NCI-H2029 treated with DMSO at 0.1 percent for 48 hours (cell line): Measurements from ENCODE around the gene ZNF627.
A peak's percentile ranks its signal among the peaks of the same experiment; 100 is the strongest.
"Not testable (repeated sequence)": the region's sequence is repeated elsewhere in the genome, so short reads cannot be mapped to it uniquely, and the experiment has no call there.

ENCODE experiments used
- DNase-seq: peaks from one replicate; lab custom pipeline; 2025; lab: John Stamatoyannopoulos, UW

The ZNF627 gene

DNA sequence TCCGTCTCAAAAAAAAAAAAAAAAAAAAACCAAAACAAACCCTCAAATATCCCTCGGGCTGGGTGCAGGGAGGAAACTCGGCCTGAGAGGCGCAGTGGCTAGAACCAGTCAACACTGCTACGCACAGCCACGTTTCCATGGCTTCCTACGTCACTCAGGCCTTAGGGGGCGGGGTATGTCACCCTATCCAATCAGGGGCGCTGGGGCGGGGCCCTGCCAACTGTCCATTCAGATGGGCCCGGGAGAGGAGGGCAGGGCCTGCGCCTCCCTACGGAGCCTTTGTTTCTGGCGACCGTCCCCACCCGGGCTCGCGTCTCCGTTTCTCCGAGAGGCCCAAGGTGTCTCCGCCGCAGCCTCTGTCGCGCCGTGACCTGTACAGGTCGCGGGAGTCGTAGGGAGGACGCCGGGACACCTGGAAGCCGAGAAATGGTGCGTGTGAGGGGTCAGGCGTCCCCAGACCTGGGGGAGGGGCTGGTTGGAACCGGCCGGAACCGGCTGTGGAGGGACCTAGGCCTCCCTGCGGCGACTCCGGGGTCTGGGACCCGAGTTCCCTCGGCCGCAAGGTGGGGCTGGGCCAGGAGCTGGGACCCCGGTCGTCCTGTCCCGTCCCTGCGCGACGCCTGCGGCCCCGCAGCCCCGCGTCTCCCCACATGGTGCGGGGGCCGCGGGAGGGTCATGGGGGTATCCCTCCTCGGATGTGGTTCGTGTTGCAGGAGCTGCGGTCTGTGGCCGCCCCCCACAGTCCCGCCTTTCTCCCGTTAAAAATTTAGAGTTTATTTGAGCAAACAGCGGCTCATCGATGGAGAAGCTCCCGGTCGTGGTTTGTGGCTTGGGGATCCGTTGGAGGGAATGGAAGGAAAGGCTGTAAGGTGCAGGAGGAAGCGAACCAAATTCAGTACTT is at the start of gene ZNF627:
ZNF627 (plus strand) TSS at position 282 of the 901 bp plus-strand sequence; CDS start at position 427, 145 bp downstream.
- DNase-seq: peak; percentile 93

DNA sequence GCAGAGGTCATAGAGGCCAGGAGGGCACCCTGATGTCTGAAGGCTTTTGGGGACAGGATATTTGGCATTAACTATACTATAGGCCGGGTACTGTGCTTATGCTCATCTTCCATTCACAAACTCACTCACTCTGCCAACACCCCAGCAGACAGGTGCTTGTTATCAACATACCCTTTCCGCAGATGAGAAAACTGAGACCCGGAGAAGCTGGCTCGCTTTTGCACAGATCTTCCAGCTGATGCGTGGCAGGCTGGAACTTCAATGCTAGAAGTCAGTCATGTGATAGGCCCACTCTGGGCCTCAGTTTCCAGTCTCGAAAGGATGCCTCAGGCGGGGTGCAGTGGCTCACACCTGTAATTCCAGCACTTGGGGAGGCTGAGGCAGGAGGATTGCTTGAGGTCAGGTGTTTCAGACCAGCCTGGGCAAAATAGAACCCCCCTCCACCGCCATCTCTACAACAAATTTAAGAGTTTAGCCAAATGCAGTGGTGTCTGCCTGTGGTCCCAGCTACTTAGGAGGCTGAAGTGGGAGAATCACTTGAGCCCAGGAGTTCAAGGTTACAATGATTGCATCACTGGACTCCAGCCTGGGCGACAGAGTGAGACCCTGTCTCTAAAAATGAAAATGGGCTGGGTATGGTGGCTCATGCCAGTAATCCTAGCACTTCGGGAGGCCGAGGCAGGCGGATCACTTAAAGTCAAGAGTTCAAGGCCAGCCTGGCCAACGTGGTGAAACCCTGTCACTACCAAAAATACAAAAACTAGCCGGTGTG is 49.2 kb upstream of the ZNF627 start:
- no peak for DNase-seq

DNA sequence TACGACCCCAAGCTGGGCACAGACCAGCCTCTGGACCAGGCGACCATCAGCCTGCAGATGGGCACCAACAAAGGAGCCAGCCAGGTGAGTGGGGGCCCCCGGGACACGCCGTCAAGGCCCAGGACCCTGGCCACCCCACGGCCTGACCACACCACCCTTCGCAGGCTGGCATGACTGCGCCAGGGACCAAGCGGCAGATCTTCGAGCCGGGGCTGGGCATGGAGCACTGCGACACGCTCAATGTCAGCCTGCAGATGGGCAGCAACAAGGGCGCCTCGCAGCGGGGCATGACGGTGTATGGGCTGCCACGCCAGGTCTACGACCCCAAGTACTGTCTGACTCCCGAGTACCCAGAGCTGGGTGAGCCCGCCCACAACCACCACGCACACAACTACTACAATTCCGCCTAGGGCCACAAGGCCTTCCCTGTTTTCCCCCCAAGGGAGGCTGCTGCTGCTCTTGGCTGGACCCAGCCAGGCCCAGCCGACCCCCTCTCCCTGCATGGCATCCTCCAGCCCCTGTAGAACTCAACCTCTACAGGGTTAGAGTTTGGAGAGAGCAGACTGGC is 47.8 kb upstream of the ZNF627 start:
- no peak for DNase-seq

DNA sequence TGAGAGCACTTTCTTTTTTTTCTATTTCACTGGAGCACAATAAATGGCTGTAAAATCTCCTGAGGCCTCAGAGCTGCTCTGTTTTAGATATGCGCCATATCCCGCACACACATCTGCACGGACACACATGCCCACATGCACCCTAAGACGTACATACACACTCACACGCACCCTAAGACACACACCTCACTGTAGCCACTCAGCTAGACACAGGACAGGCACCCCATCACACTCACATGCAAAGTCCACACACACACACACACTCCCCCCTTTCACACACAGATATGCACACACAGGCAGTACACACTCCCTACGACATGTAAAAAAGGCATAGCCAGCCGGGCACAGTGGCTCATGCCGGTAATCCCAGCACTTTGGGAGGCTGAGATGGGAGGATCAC is 47.0 kb upstream of the ZNF627 start:
- DNase-seq: no peak

DNA sequence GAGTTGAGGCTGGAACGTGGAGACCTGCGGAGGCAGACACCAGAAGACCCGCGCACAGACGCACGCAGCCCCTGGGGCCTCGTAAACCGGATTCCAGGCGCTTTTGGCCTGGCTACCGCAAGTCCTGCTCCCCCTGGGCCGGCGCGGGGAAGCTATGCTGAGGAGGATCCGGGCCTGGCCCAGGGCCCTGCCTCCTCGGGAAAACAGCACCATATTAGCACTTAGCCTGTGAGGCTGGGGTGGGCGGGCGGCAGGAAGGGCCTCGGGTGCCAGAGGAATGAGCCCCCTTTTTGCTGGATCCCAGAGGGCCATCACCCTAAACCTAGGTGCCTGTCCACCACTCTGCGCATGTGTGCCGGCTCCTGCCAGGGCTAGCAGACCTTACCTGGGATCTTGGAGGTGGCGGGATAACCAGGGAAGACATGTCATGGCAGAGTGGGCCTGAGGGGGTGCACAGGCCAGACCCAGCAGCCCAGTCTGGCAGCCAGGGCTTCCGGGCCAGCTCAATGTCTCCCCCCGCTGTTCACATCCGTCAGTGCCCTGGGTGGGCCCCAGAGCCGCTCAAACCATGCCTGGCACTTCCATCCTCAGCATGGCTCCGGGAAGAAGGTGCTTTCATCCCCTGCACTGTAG is 45.6 kb upstream of the ZNF627 start:
- no peak for DNase-seq

DNA sequence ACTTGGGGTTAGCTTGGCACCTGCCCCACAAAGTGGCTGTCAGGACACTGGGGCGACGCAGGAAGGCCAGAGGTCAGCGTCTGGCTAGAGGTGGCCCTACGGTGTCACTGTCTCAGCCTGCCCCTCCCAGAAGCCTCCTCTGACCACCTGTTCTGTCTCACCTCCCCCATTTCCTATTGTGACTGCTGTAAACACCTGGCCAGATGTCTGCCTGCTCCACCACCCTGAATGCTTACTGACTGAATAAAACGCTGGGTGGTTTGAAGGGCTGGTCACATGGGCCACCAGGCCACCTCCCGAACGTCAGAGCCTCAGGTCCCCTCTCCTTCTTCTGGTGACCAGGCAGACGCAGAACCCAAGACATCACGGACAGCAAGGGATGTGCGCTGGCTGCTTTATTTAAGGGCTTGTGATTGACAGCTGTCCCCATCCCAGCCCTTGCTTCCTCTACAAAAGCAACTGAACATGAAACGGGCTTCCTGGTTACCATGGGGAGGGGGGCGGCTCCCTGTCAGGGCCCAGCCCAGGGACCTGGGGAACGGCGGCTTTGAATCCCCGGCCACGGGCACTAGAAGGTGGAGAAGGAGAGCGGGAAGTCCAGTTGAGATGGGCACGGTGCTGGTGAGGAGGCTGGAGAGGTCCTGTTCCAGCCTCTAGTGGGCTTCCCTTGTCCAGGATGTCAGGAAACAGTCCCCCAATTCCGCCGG is 44.5 kb upstream of the ZNF627 start:
- DNase-seq: no peak

DNA sequence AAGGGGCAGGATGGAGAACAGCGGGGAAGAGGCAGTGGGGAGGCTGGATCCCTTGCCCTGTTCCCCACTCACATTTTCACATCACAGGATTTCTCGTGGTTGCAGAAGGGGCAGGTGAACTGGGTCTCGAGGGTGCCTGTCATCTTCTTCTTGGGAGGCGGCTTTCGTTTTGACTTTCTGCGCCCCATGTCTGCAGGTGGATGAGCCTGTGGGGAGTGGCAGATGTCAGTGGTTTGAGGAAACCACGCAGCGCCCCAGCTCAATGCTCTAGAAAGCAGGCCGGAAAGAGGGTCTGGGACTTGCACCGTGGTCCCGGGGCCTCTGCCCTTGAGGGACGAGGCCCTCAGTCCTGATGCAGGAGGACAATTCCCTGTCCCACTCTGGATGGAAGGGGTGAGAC is 43.1 kb upstream of the ZNF627 start:
- no peak for DNase-seq

DNA sequence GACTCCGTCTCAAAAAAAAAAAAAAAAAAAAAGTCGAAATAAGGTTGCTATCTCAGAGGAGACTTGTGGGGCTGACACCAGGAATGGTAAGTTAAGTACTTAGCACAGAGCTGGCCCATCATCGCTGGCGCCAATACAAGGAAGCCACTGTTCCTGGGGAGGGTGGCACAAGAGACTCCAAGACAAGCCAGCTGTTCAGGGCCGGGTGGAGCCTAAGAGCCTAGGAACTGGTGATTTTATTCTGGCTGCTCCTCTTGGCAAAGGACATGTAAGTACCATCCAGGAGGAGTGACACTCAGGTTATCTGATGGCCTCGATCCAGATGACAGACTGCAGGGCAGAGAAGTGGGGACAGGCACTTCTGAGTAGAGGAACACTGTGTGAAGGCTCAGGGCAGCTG is 42.0 kb upstream of the ZNF627 start:
- DNase-seq: peak; percentile 28

DNA sequence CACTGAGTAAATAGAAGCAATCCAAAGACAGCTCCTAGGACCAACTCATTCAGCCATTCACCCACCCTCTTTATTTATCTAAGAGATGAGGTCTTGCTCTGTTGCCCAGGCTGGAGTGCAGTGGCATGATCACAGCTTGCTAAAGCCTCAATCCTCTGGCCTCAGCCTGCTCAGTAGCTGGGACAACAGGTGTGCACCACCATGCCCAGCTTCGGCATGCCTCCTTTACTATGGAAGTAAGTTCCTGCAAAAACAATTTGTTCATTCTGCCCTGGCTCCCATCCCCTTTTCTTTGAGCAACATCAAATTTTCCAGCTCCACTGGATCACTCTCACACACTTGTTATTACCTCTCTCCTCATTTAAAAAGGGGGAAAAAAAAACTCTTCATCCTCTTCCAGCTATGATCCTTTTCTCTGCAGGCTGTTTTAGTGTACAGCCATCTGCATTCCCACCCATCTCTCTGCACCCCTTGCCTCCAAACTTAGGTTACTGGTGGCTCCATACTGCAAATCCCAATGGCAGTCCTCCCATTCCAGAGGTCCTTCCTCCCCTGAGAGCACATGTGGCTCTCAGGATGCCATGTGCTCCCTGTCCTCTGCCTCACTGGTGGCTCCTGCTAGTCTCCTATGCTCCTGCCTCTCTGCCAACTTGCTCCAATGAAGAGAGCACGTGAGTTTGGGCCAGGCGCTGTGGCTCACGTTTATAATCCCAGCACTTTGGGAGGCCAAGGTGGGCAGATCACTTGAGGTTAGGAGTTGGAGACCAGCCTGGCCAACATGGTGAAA is 40.5 kb upstream of the ZNF627 start:
- DNase-seq: no peak

DNA sequence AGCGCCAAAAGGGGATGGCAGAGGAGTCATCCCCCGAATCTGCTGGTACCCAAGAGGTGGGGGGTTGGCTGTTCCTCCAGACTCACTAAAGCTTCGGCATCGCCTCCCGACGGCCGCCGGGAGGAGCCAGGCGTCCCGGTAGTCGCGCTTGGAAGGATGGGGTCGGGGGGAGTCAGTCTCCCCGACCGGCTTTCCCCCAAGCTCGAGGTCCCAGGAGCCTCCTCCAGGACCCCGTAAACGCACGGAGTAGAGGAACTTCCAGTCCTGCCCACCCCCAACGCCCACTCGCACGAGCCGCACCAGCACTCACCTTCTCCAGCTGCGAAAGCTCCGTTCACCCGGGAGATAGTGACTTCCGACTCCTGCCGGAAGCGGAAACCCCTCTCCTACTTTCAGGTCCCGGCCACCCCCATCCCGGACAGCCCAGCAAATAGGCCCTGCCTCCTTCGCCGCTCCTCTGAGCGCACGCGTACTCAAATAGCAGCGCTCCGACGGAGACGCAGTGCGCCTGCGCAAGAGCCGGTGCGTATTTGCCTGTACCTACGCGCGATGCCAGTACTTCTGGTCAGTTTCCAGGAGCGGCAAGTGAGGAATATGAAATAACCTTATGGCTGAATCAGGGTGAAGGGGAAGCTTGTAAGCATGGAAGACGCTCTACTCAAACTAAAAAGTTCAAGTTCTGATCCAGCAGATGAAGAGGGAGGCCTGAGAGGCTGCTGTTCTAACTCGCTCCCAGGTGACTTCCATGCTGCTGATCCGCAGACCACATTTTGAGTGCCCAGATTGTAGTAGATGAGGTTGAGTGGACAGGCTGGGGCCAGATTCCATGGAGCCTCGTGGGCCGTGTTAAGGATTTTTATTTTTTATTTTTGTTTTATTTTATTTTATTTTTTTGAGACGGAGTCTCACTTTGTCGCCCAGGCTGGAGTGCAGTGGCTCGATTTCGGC is 38.1 kb upstream of the ZNF627 start, which contains the start of gene ELOF1:
ELOF1 (minus strand) TSS at position 350 of the 948 bp plus-strand sequence. CDS start 4,883 bp downstream, outside the sequence.
- DNase-seq: peak; percentile 84

DNA sequence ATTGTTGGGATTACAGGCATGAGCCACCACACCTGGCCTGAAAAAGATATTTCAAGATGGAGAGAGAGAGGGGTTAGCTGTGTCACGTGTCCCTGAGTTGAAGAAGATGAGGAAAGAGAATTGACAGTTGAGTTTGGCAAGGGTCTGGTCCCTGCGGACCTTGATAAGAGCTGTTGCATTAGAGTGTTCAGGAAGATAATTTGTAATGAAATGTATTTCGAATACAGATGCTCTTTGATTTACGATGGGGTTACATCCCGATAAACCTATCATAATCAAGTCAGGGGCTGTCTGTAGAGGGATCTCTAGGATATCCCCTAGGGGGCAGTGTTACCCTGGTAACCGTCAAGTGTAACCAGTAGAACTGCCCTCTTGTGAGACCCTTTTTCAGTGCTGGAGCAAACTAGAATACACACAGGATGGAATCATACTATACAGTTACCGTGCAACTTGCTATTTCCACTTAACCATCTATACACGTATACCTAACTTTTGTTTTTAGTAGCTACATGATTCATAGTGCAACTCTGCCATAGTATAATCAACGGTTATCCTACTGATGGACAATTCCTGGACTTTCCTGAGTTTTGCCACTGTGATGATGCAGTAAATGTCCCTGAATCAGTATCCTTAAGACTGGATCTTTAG is 36.8 kb upstream of the ZNF627 start:
- DNase-seq: peak; percentile 31

DNA sequence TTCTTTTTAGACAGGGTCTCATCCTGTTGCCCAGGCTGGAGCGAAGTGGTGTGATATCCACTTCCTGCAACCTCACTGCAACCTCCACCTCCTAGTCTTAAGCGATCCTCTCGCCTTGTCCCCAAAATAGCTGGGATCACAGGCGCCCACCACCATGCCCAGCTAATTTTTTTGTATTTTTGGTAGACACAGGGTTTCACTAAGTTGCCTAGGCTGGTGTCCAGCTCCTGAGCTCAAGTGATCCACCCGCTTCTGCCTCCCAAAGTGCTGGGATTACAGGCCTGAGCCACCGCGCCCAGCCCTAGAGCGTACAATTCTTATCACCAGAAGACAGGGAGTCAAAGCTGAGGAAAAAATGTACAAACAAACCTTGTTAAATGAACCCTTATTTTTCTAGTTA is 33.8 kb upstream of the ZNF627 start:
- DNase-seq: no peak

DNA sequence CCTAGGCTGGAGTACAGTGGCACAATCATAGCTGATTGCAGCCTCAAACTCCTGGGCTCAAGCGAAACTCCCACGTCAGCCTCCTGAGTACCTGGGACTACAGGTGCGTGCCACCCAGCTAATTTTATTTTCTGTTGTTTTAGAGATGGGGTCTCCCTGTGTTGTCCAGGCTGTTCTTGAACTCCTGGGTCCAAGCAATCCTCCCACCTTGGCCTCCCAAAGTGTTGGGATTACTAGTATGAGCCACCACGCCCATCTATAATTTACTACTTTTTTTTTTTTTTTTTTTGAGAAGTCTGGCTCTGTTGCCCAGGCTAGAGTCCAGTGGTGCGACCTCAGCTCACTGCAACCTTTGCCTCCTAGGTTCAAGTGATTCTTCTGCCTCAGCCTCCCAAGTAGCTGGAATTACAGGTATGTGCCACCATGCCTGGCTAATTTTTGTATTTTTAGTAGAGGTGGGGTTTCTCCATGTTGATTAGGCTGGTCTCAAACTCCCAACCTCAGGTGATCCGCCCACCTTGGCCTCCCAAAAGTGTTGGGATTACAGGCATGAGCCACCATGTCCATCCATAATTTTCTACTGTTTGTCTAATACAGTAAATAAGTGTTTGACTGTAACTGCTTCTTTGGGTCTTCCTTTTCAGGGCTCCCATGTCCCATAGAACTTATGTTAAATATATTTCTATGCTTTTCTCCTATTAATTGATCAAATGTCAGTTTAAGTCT is 33.0 kb upstream of the ZNF627 start:
- not testable (repeated sequence) for DNase-seq

DNA sequence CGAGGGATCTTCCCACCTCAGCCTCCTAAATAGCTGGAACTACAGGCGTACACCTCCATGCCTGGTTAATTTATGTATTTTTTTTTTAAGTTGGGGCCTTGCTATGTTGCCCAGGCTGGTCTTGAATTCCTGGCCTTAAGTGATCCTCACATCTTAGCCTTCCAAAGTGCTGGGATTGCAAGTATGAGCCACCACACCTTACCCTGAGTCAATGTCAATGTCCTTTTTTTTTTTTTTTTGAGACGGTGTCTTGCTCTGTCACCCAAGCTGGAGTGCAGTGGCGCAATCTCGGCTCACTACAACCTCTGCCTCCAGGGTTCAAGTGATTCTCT is 31.7 kb upstream of the ZNF627 start:
- DNase-seq: not testable (repeated sequence)

DNA sequence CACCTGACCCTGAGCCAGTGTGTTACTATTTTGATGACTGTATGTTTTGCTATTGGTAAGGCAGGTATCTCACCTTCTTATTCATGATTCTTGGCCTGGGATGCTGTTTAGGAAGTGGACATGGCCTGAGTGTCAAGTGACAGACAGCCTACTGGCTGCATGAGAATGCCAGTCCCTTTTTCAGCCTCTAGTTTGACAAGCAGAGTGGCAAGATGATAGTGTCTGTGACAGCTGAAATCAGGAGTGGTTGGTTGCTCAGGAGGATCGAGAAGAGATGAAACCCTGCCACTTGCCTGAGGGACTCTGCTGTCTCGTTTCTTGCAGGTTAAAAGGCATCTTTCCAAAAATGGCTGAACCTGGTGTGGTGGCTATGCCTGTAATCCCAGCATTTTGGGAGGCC is 31.1 kb upstream of the ZNF627 start:
- DNase-seq: no peak

DNA sequence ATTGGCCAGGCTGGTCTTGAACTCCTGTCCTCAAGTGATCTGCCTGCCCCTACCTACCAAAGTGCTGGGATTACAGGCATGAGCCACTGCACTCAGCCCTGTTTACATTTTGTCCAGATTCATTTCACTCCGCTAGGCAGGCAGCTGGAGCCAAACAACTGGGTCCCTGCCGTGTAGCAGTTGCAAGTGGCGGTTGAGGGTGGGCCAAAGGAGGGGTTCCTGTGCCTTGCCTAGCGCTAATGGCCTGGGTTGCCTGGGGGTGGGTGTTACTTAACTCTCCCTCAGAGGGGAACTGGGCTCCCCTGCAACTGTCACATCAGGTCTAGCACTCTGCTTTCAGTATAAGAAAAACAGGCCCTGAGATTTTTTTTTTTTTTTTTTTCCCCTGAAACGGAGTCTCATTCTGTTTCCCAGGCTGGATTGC is 27.2 kb upstream of the ZNF627 start:
- no peak for DNase-seq

DNA sequence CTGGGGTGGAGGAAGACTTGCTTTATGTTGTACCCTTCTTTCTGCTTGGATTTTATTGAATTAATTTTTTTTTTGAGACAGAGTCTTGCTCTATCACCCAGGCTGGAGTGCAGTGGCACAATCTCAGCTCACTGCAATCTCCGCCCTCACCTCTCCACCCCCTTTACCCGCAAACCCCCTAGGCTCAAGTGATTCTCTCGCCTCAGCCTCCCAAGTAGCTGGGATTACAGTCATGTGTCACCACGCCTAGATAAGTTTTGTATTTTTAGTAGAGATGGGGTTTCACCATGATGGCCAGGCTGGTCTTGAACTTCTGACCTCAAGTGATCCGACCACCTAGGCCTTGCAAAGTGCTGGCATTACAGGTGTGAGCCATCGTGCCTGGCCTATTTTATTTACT is 23.9 kb upstream of the ZNF627 start:
- DNase-seq: not testable (repeated sequence)

DNA sequence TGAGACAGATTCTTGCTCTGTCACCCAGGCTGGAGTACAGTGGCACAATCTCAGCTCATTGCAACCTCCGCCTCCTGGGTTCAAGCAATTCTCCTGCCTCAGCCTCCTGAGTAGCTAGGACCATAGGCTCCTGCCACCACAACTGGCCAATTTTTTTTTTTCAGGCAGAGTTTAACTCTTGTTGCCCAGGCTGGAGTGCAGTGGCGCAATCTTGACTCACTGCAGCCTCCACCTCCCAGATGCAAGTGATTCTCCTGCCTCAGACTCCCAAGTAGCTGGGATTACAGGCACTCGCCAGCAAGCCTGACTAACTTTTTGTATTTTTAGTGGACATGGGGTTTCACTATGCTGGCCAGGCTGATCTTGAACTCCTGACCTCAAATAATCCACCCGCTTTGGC is 23.5 kb upstream of the ZNF627 start:
- not testable (repeated sequence) for DNase-seq
